B cell (primary cell): Measurements from ENCODE around the gene ZNF335. TPM values are rescaled to one million over a fixed set of nuclear protein-coding genes. Genes with fewer than 3 reads are reported as not detected.

Experiments used
- ATAC-seq: fragments of 200-7000 bp; cut with Tn5 transposase; one replicate; pipeline ENCODE4 v1.10.0; 2021; ENCODE audit warnings: low read depth, mild to moderate bottlenecking, moderate number of reproducible peaks, moderate library complexity
- CTCF ChIA-PET: fragments of 350-600 bp; sonication (Branson Sonifier 250); formaldehyde crosslinking; loops from one replicate; lab custom pipeline; 2021; ENCODE audit warnings: antibody characterized with exemption, inconsistent platforms; lab: Charles Lee
- POLR2A ChIA-PET: fragments of 350-600 bp; sonication (Branson Sonifier 250); formaldehyde crosslinking; loops from one replicate; lab custom pipeline; 2021; ENCODE audit warnings: antibody characterized with exemption; lab: Charles Lee
- DNase-seq: peaks from one replicate; pipeline ENCODE4 v3.0.0; 2013
- H2AFZ ChIP-seq: 2 replicates; pipeline ENCODE4 v1.6.1; 2012; ENCODE audit warnings: mild to moderate bottlenecking, low read depth, low read length; ENCODE audit not compliant: insufficient read depth, poor library complexity, severe bottlenecking
- H3K27ac ChIP-seq, 2 donors: 1 replicate in 1 of 2; 2 replicates in 1 of 2; pipeline ENCODE4 v1.5.1; 2012 to 2013; ENCODE audit warnings: low read length in 2 of 2, mild to moderate bottlenecking in 2 of 2, moderate library complexity in 1 of 2
- H3K27me3 ChIP-seq, 4 experiments: fragments of 200-600 bp in 1 of 4; sonication (generic) in 1 of 4; replicated peaks in 1 of 4; 1 replicate in 2 of 4; 2 replicates in 2 of 4; pipeline versions ENCODE4 v1.6.1 to v1.7.0; 2013 to 2016; ENCODE audit warnings: low read length in 3 of 4, mild to moderate bottlenecking in 2 of 4, mixed read lengths in 1 of 4, moderate library complexity in 1 of 4; ENCODE audit not compliant: insufficient read depth in 4 of 4, control insufficient read depth in 3 of 4; ENCODE audit errors: control extremely low read depth in 1 of 4
- H3K36me3 ChIP-seq, 2 experiments: replicated peaks in 1 of 2; 1 replicate in 1 of 2; 2 replicates in 1 of 2; pipeline versions ENCODE4 v1.6.1 to v1.7.1; 2013; ENCODE audit warnings: low read length in 1 of 2; ENCODE audit not compliant: insufficient read depth in 2 of 2, control insufficient read depth in 1 of 2; ENCODE audit errors: control extremely low read depth in 1 of 2, extremely low read depth in 1 of 2
- H3K4me1 ChIP-seq, 2 donors: fragments of 200-600 bp in 1 of 2; sonication (generic) in 1 of 2; 1 replicate in 1 of 2; 2 replicates in 1 of 2; pipeline versions ENCODE4 v1.5.1 to v1.6.1; 2013 to 2017; ENCODE audit warnings: low read length in 2 of 2; ENCODE audit not compliant: control insufficient read depth in 2 of 2, insufficient read depth in 2 of 2
- H3K4me2 ChIP-seq: replicated peaks from 2 replicates; pipeline ENCODE3; 2012; ENCODE audit warnings: mild to moderate bottlenecking, low read depth, low read length; ENCODE audit not compliant: poor library complexity, severe bottlenecking
- H3K4me3 ChIP-seq, 5 experiments: fragments of 200-600 bp in 1 of 5; sonication (generic) in 1 of 5; 1 replicate in 3 of 5; 2 replicates in 2 of 5; pipeline versions ENCODE4 v1.5.1 to v1.7.0; 2011 to 2016; ENCODE audit warnings: low read length in 4 of 5, mild to moderate bottlenecking in 4 of 5, low read depth in 2 of 5, control low read depth in 1 of 5, moderate library complexity in 1 of 5; ENCODE audit not compliant: insufficient read depth in 1 of 5; ENCODE audit errors: control extremely low read depth in 1 of 5, extremely low read depth in 1 of 5
- H3K79me2 ChIP-seq: fragments of 200-600 bp; sonication (generic); one replicate; pipeline ENCODE4 v1.6.0; 2016; ENCODE audit warnings: low read length; ENCODE audit not compliant: control insufficient read depth, insufficient read depth
- H3K9ac ChIP-seq: fragments of 200-600 bp; sonication (generic); 2 replicates; pipeline ENCODE4 v1.6.1; 2017; ENCODE audit warnings: mild to moderate bottlenecking, low read length, moderate library complexity
- H3K9me3 ChIP-seq, 3 donors: one replicate each; pipeline versions ENCODE4 v1.6.1 to v1.7.1; 2013; ENCODE audit warnings: low read length in 2 of 3; ENCODE audit not compliant: control insufficient read depth in 2 of 3, insufficient read depth in 1 of 3; ENCODE audit errors: control extremely low read depth in 1 of 3
- H4K20me1 ChIP-seq: 2 replicates; pipeline ENCODE4 v1.6.0; 2012; ENCODE audit warnings: mild to moderate bottlenecking, low read length; ENCODE audit not compliant: insufficient read depth, control insufficient read depth, poor library complexity, severe bottlenecking
- H3K27ac Mint-ChIP-seq: one replicate; pipeline ENCODE4 v1.8.0; 2021; ENCODE audit warnings: mixed read lengths
- H3K27me3 Mint-ChIP-seq: one replicate; pipeline ENCODE4 v1.8.0; 2021; ENCODE audit warnings: mixed read lengths
- H3K4me1 Mint-ChIP-seq: one replicate; pipeline ENCODE4 v1.8.0; 2021; ENCODE audit warnings: mixed read lengths
- H3K4me3 Mint-ChIP-seq: one replicate; pipeline ENCODE4 v1.8.0; 2021; ENCODE audit warnings: mixed read lengths
- H3K9me3 Mint-ChIP-seq: one replicate; pipeline ENCODE4 v1.8.0; 2022; ENCODE audit warnings: mixed read lengths; ENCODE audit not compliant: insufficient read depth
- EZH2 ChIP-seq: IDR thresholded peaks from 2 replicates; pipeline ENCODE4 v1.6.1; 2012; ENCODE audit warnings: borderline replicate concordance, low read depth, mild to moderate bottlenecking, moderate library complexity, low read length; ENCODE audit not compliant: insufficient read depth, poor library complexity, severe bottlenecking
- WGBS: methylation state at CpG from one replicate; pipeline ENCODE4 v1.1.5; 2013; ENCODE audit warnings: missing lambda C conversion rate; ENCODE audit not compliant: insufficient coverage; 5-methylcytosine and 5-hydroxymethylcytosine counted together
- intact Hi-C: fragments of 100-400 bp; cut with micrococcal nuclease; formaldehyde crosslinking; loops from one replicate; pipeline ENCODE4 v1.10.0; 2022
- polyA plus RNA-seq: library from polyadenylated mRNA; depleted of rRNA; stranded (reverse); fragments of >200 nt; gene quantifications from 2 replicates; pipeline ENCODE4 v1.2.3, GENCODE V29; 2012
- total RNA-seq, 2 donors: library from RNA; stranded (reverse); fragments of 120-200 nt in 1 of 2; gene quantifications; 1 replicate in 1 of 2; 2 replicates in 1 of 2; pipeline versions ENCODE4 v1.2.3 to v1.2.4, GENCODE V29; 2013 to 2022
- TF ChIP-seq, protein P1 (sequence below): fragments of 200-600 bp; IDR thresholded peaks from one replicate; pipeline ENCODE4 v1.8.0; 2022; ENCODE audit warnings: antibody characterized with exemption, mild to moderate bottlenecking

ZNF335 gene
- total and polyA plus RNA-seq, 2 donors (not counting 1 experiment from before 2014, with no cell fraction given) = 62.3 to 62.7 TPM

DNA sequence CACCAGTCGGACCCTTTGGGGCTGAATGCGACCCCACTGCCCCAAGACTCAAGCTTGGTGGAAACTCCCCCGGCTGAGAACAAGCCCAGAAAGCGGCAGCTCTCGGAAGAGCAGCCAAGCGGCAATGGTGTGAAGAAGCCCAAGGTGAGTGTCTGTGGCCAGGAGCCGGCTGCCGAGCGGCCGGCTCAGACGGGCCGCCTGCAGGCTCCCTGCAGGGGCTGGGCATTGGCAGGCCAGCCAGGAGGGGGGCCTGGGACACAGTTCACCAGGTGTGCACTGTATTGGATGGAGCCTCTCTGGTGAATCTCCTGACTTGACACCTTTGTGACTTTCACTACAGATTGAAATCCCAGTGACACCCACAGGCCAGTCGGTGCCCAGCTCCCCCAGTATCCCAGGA, 31.5 kb downstream of the ZNF335 start:
- peaks cover 16% of the 10 kb centered on the region for H3K4me1 Mint-ChIP-seq
- CTCF ChIA-PET = interaction anchor here (0.8 to 1.9 kb wide), 3 partner anchors 29 to 503 kb away, joined by 3 to 5 read pairs (median 4); no protein-coding TSS in a partner anchor

DNA sequence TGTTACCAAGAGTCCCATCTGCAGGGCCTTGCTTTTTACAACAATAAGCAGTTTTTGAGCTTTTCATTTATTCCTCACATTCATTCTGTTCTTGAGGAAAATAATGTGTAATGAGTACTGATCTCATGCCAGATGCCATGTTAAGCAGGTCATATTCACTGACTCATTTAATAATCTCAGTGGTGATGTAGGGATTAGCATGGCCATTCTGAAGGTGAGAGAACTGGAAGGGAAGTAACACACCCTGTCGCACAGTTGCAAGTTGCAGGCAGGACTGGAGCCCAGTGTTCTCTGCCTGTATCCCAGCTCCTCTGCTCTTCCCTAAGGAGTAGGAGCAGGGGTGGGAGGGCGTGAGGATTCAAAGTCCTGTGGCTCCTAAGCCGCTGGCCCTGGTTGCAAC, 31.9 kb downstream of the ZNF335 start:
- no peak overlapping the region for H3K4me3 Mint-ChIP-seq
- H3K9me3 ChIP-seq = no peaks in the 10 kb centered on the region
- H3K27me3 Mint-ChIP-seq = no peaks in the 10 kb centered on the region
- H3K4me3 ChIP-seq = no peak overlapping the region
- WGBS = 100% methylated on average over 3 of the region's 3 CpGs
- H3K9ac ChIP-seq = no peak overlapping the region
- ATAC-seq (no peak), DNase-seq (no peak)
- POLR2A ChIA-PET = no interaction called here
- peaks cover 19% of the 10 kb centered on the region for H3K4me1 Mint-ChIP-seq
- H3K9me3 Mint-ChIP-seq = no peaks in the 10 kb centered on the region
- peaks cover 42% of the 10 kb centered on the region for H3K79me2 ChIP-seq
- H3K27ac Mint-ChIP-seq = no peak overlapping the region
- CTCF ChIA-PET = interaction anchor here (0.8 to 1.0 kb wide), 2 partner anchors 30 to 502 kb away, joined by 3 to 5 read pairs; no protein-coding TSS in a partner anchor
- H3K4me1 ChIP-seq = peaks cover 4 to 8% of the 10 kb centered on the region in 2 donors
- no peak for TF ChIP-seq EZH2
- TF ChIP-seq, protein P1, sequence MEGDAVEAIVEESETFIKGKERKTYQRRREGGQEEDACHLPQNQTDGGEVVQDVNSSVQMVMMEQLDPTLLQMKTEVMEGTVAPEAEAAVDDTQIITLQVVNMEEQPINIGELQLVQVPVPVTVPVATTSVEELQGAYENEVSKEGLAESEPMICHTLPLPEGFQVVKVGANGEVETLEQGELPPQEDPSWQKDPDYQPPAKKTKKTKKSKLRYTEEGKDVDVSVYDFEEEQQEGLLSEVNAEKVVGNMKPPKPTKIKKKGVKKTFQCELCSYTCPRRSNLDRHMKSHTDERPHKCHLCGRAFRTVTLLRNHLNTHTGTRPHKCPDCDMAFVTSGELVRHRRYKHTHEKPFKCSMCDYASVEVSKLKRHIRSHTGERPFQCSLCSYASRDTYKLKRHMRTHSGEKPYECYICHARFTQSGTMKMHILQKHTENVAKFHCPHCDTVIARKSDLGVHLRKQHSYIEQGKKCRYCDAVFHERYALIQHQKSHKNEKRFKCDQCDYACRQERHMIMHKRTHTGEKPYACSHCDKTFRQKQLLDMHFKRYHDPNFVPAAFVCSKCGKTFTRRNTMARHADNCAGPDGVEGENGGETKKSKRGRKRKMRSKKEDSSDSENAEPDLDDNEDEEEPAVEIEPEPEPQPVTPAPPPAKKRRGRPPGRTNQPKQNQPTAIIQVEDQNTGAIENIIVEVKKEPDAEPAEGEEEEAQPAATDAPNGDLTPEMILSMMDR = no peak
- H3K4me2 ChIP-seq = no peak overlapping the region
- no peak overlapping the region for H2AFZ ChIP-seq
- no peak overlapping the region for H3K27ac ChIP-seq
- H4K20me1 ChIP-seq = peaks cover 29% of the 10 kb centered on the region
- intact Hi-C loops = no loop called here
- H3K27me3 ChIP-seq = no peaks in the 10 kb centered on the region
- peaks cover 2 to 76% of the 10 kb centered on the region in 2 experiments for H3K36me3 ChIP-seq

More for the DNA sequence above, 31.5 kb downstream of the ZNF335 start:
- peaks cover 4 to 8% of the 10 kb centered on the region in 2 donors for H3K4me1 ChIP-seq
- no peak overlapping the region for H3K4me3 ChIP-seq
- H3K27me3 Mint-ChIP-seq = no peaks in the 10 kb centered on the region
- no peak overlapping the region for H3K4me2 ChIP-seq
- intact Hi-C loops = no loop called here
- WGBS = 95% methylated on average over 13 of the region's 13 CpGs
- DNase-seq = no peak
- H3K9ac ChIP-seq = no peak overlapping the region
- TF ChIP-seq EZH2 = no peak
- TF ChIP-seq, protein P1 = no peak
- H2AFZ ChIP-seq = no peak overlapping the region
- no peaks in the 10 kb centered on the region for H3K9me3 ChIP-seq
- no peaks in the 10 kb centered on the region for H3K27me3 ChIP-seq
- H4K20me1 ChIP-seq = peaks cover 29% of the 10 kb centered on the region
- no peaks in the 10 kb centered on the region for H3K9me3 Mint-ChIP-seq
- peaks cover 39% of the 10 kb centered on the region for H3K79me2 ChIP-seq
- H3K27ac ChIP-seq = no peak overlapping the region
- peaks cover 2 to 80% of the 10 kb centered on the region in 2 experiments for H3K36me3 ChIP-seq
- no peak for ATAC-seq
- no peak overlapping the region for H3K4me3 Mint-ChIP-seq
- POLR2A ChIA-PET = no interaction called here
- no peak overlapping the region for H3K27ac Mint-ChIP-seq
